SH-SY5Y (cell line): ENCODE results near the gene CCNJ.

Source experiments
- GATA2 ChIP-seq: IDR thresholded peaks from 2 replicates; pipeline ENCODE4 v1.6.1; 2011; ENCODE audit warnings: mild to moderate bottlenecking, low read depth, low read length
- GATA3 ChIP-seq: IDR thresholded peaks from 2 replicates; pipeline ENCODE4 v1.6.1; 2011; ENCODE audit warnings: low read depth, mild to moderate bottlenecking, low read length, moderate library complexity

DNA sequence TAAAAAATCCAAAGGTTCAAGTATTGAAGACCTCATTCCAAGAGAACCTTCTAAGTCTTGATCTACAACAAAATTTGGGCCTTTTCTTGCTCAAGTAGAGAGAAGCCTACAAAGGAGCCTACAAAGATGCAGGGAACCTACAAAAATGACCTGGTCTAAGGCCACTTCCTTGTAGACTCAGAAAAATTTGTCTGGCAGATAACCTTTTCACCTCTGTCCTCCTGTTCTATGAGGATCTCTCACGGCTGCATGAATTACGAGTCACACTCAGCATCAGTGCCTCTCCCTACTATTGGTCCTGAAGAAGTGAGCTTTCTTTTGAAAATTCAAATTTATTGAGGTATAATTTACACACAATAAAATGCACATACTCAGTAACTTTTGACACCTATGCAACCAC lies 29.3 kb downstream of the CCNJ start:
- TF ChIP-seq GATA2 (no peak), GATA3 (no peak)
